Measurements from ENCODE around the gene RGL1. TPM values are rescaled to one million over a fixed set of nuclear protein-coding genes. Genes with fewer than 3 reads are reported as not detected.

RGL1 gene
- total RNA-seq, 1 donor from 2014 or later, result 15.0 TPM

DNA sequence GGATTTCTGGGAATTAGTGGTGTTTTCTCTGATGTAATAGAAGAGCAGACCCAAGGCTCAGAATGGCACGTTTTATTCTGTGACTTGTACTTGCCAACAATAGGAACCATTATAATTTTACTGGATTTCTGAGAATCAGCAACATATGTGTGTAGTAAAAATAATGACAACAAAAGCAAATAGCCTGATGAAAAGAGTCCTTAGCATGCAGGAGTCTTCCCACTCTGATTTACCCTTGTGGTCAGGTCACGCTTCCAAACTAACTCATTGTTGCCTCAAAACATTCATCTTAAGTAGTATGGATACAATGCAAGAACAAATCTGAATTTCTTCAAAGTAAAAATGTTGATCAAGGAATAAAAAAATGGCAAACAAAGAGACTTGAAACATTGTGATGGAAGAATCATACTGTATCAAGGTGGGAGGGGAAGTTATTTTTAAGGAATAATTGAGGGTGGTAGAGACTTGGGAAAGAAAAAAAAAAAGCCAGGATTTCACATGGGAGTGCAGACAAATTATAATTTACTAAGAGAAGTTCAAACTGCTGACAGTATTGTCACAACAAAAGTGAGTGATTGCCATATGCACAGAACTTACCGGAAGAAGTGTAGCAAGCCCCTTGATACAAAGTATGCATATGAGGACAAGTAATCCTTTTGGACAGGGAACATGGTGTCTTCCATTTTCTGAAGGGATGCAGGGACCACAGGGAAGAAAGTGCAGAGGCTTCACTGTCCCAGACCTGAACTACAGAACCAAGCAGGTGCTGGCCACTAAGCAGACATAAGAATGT is 31.2 kb upstream of the RGL1 start:
- no peaks in the 10 kb centered on the region for H3K36me3 ChIP-seq
- H3K9ac ChIP-seq, result no peak overlapping the region
- H3K4me2 ChIP-seq, result no peak overlapping the region
- H3K36me3 Mint-ChIP-seq, result peaks cover 16% of the 10 kb centered on the region
- no peaks in the 10 kb centered on the region for H3K79me2 ChIP-seq (ENCODE audit: low read depth)
- TF ChIP-seq EZH2 (IDR thresholded peaks at IDR 0.05) (no peak), EZH2phosphoT487 (IDR thresholded peaks at IDR 0.05) (no peak)
- TF ChIP-seq, protein P1, sequence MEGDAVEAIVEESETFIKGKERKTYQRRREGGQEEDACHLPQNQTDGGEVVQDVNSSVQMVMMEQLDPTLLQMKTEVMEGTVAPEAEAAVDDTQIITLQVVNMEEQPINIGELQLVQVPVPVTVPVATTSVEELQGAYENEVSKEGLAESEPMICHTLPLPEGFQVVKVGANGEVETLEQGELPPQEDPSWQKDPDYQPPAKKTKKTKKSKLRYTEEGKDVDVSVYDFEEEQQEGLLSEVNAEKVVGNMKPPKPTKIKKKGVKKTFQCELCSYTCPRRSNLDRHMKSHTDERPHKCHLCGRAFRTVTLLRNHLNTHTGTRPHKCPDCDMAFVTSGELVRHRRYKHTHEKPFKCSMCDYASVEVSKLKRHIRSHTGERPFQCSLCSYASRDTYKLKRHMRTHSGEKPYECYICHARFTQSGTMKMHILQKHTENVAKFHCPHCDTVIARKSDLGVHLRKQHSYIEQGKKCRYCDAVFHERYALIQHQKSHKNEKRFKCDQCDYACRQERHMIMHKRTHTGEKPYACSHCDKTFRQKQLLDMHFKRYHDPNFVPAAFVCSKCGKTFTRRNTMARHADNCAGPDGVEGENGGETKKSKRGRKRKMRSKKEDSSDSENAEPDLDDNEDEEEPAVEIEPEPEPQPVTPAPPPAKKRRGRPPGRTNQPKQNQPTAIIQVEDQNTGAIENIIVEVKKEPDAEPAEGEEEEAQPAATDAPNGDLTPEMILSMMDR (IDR thresholded peaks at IDR 0.05), result no peak
- H3K4me3 ChIP-seq, result no peak overlapping the region
- no peaks in the 10 kb centered on the region for H3K4me1 ChIP-seq
- no peak overlapping the region for H3K27ac ChIP-seq
- peaks cover 7% of the 10 kb centered on the region for H3K4me1 Mint-ChIP-seq
- no peaks in the 10 kb centered on the region for H3K9me3 ChIP-seq (ENCODE audit: low read depth)
- DNase-seq (ENCODE audit: low spot score), result no peak
- H4K20me1 ChIP-seq (ENCODE audit: low read depth), result no peaks in the 10 kb centered on the region
- peaks cover 2% of the 10 kb centered on the region for H3K27me3 Mint-ChIP-seq (ENCODE audit: insufficient read depth, low read depth)
- H3K27ac Mint-ChIP-seq, result no peak overlapping the region
- peaks cover 39% of the 10 kb centered on the region for H3K9me3 Mint-ChIP-seq
- no peak overlapping the region for H2AFZ ChIP-seq (replicated peaks)
- no peaks in the 10 kb centered on the region for H3F3A ChIP-seq (ENCODE audit: low read depth)
- no peak overlapping the region for H3K4me3 Mint-ChIP-seq
- no peaks in the 10 kb centered on the region for H3K27me3 ChIP-seq

DNA sequence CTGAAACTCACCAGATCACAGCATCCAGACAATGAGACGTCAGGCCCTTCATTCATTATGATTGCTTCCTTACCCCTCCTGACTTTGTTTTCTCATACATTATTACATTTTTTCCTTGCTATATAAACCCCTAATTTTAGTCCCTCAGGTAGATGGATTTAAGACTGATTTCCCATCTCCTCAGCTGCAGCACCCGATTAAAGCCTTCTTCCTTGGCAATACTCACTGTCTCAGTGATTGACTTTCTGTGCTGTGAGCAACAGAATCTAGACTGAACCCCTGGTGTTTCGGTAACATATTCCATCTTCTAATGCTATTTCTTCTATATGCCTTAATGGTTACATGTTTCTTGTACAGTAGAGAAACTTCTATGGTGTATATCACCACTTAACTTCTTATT is 30.0 kb upstream of the RGL1 start:
- Mint-ChIP-seq H3K4me3 (no peak overlapping the region), H3K36me3 (peaks cover 16% of the 10 kb centered on the region), H3K27me3 (ENCODE audit: insufficient read depth, low read depth) (peaks cover 2% of the 10 kb centered on the region), H3K27ac (no peak overlapping the region), H3K9me3 (peaks cover 38% of the 10 kb centered on the region), H3K4me1 (peaks cover 12% of the 10 kb centered on the region)
- Histone ChIP-seq H3K9me3 (ENCODE audit: low read depth) (no peaks in the 10 kb centered on the region), H3K9ac (no peak overlapping the region), H3K4me2 (no peak overlapping the region), H3K4me3 (no peak overlapping the region), H3K4me1 (no peaks in the 10 kb centered on the region), H3K79me2 (ENCODE audit: low read depth) (no peaks in the 10 kb centered on the region), H3F3A (ENCODE audit: low read depth) (no peaks in the 10 kb centered on the region), H4K20me1 (ENCODE audit: low read depth) (no peaks in the 10 kb centered on the region), H3K27me3 (no peaks in the 10 kb centered on the region), H2AFZ (replicated peaks) (no peak overlapping the region), H3K36me3 (no peaks in the 10 kb centered on the region), H3K27ac (no peak overlapping the region)
- no peak for DNase-seq (ENCODE audit: low spot score)
- no peak for TF ChIP-seq EZH2phosphoT487 (IDR thresholded peaks at IDR 0.05)
- TF ChIP-seq, protein P1 (IDR thresholded peaks at IDR 0.05), result no peak
- no peak for TF ChIP-seq EZH2 (IDR thresholded peaks at IDR 0.05)

DNA sequence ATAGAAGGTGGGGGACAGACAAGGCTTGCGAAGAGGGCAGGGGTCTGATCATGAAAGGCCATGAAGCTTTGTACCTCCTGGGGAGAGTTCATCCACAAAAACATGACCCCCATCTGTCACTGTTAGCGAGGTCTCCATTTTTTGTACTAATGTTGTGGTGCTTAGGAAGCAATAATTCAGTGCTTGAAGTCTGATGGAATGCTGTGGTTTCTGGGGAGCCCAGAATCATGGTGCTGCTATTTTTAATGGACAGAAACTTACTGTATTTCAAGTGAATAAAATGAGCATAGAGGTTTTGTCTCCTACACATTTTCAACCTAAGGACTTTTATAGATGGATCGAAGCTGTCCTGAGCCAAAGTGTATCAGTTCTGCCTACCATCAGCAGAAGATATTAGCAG is 28.2 kb upstream of the RGL1 start:
- peaks cover 2% of the 10 kb centered on the region for H3K27me3 Mint-ChIP-seq (ENCODE audit: insufficient read depth, low read depth)

More for the DNA sequence above, 28.2 kb upstream of the RGL1 start:
- Histone ChIP-seq H3K9me3 (ENCODE audit: low read depth) (no peaks in the 10 kb centered on the region), H3F3A (ENCODE audit: low read depth) (no peaks in the 10 kb centered on the region), H3K9ac (no peak overlapping the region), H3K4me3 (no peak overlapping the region), H3K36me3 (no peaks in the 10 kb centered on the region), H2AFZ (replicated peaks) (no peak overlapping the region), H3K27me3 (no peaks in the 10 kb centered on the region), H3K4me1 (no peaks in the 10 kb centered on the region), H3K27ac (no peak overlapping the region), H4K20me1 (ENCODE audit: low read depth) (no peaks in the 10 kb centered on the region), H3K4me2 (no peak overlapping the region), H3K79me2 (ENCODE audit: low read depth) (no peaks in the 10 kb centered on the region)
- H3K4me3 Mint-ChIP-seq, result no peak overlapping the region
- peaks cover 13% of the 10 kb centered on the region for H3K36me3 Mint-ChIP-seq
- H3K9me3 Mint-ChIP-seq, result peaks cover 29% of the 10 kb centered on the region
- TF ChIP-seq EZH2 (IDR thresholded peaks at IDR 0.05) (no peak), EZH2phosphoT487 (IDR thresholded peaks at IDR 0.05) (no peak)
- TF ChIP-seq, protein P1 (IDR thresholded peaks at IDR 0.05), result no peak
- peaks cover 21% of the 10 kb centered on the region for H3K4me1 Mint-ChIP-seq
- DNase-seq (ENCODE audit: low spot score), result no peak
- no peak overlapping the region for H3K27ac Mint-ChIP-seq
